ENCODE results near the gene TM6SF1. TPM values are rescaled to one million over a fixed set of nuclear protein-coding genes. Genes with fewer than 3 reads are reported as not detected.
"Not testable (repeated sequence)": the region's sequence is repeated elsewhere in the genome, so short reads cannot be mapped to it uniquely, and the experiment has no call there.

TM6SF1 gene
- total RNA-seq, 1 experiment from 2014 or later, result not detected

DNA sequence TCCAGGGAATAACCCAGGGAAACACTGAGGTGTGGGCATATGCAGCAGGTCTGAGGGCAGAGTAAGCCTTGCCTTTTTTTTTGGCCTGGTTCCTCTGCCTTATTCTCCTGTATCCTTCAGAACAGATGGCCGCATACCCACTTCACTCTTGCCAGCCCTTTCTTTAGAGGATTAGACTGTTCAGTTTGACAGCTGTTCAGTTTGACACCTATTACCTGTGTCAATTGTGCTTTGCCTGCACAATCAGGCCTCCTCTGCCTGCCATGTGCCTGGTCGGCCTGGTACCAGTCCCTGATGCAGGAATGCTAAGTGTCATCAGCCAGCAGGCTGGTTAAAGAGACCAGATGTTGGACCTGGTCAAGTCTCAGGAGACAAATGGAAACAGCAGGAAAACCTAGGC is 22.3 kb downstream of the TM6SF1 start:
- ChIA-PET POLR2A (ENCODE audit: unreplicated experiment) (no interaction called here), CTCF (no interaction called here)
- Histone ChIP-seq H3K4me1 (ENCODE audit: insufficient read depth, low read length) (no peaks in the 10 kb centered on the region), H3K9me2 (replicated peaks; ENCODE audit: low read length) (no peaks in the 10 kb centered on the region), H4K20me1 (ENCODE audit: low read length) (no peaks in the 10 kb centered on the region), H3K9ac (ENCODE audit: low read length) (no peak overlapping the region), H3F3A (ENCODE audit: low read length, unreplicated experiment) (no peaks in the 10 kb centered on the region), H3K79me2 (ENCODE audit: low read length) (no peaks in the 10 kb centered on the region), H3K27ac (ENCODE audit: low read length) (no peak overlapping the region), H3K36me3 (ENCODE audit: low read depth, low read length) (no peaks in the 10 kb centered on the region), H2AFZ (ENCODE audit: low read length) (no peak overlapping the region), H3K4me3 (ENCODE audit: low read length) (no peak overlapping the region), H3K4me2 (ENCODE audit: low read length) (no peak overlapping the region), H3K9me3 (ENCODE audit: low read length) (no peaks in the 10 kb centered on the region), H3K27me3 (ENCODE audit: low read length) (no peaks in the 10 kb centered on the region)
- ATAC-seq (no peak), DNase-seq (no peak)
- BruUV-seq (replicated peaks), result no TSS peak
- TF ChIP-seq EZH2phosphoT487 (IDR thresholded peaks at IDR 0.05; ENCODE audit: borderline replicate concordance, low read length), result no peak
- TF ChIP-seq EZH2 (IDR thresholded peaks at IDR 0.05; ENCODE audit: low read length, unreplicated experiment), result no peak
- TF ChIP-seq, protein P1, sequence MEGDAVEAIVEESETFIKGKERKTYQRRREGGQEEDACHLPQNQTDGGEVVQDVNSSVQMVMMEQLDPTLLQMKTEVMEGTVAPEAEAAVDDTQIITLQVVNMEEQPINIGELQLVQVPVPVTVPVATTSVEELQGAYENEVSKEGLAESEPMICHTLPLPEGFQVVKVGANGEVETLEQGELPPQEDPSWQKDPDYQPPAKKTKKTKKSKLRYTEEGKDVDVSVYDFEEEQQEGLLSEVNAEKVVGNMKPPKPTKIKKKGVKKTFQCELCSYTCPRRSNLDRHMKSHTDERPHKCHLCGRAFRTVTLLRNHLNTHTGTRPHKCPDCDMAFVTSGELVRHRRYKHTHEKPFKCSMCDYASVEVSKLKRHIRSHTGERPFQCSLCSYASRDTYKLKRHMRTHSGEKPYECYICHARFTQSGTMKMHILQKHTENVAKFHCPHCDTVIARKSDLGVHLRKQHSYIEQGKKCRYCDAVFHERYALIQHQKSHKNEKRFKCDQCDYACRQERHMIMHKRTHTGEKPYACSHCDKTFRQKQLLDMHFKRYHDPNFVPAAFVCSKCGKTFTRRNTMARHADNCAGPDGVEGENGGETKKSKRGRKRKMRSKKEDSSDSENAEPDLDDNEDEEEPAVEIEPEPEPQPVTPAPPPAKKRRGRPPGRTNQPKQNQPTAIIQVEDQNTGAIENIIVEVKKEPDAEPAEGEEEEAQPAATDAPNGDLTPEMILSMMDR (conservative IDR thresholded peaks at IDR 0.05; ENCODE audit: low read depth, low read length), result no peak
- intact Hi-C loops (cut with micrococcal nuclease), result no loop called here

DNA sequence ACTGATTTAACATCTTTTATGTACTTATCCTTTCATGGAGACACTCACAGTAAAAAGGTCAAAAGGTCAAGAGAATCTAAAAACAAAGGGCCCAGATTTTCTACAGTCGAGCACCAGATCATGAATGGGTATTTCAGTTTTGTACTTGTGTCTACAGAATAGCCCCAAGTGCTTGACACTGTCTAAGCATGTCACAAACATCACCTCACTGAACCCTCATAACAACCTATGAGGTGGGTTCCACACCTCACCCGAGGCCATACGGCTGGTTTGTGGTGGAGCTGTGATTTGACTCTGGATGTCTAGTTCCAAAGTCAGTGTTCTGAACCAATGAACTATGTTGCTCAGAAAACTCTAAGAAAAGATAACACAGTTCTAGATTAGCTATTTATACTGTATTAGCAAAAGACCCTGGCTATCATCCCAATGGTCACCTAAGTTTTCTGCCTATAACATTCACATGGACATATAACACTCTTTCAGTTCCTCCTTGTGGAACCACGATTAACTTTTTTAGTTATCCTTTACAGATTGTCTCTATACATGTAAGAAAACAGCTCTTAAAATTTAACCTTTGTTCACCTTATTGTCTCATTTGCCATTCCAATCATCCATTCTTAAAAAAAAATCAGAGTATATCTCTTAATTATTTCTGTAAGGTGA is 25.5 kb downstream of the TM6SF1 start:
- no peaks in the 10 kb centered on the region for H4K20me1 ChIP-seq (ENCODE audit: low read length)
- no peak for ATAC-seq
- POLR2A ChIA-PET (ENCODE audit: unreplicated experiment), result no interaction called here
- H2AFZ ChIP-seq (ENCODE audit: low read length), result no peak overlapping the region
- no peaks in the 10 kb centered on the region for H3K27me3 ChIP-seq (ENCODE audit: low read length)
- no peaks in the 10 kb centered on the region for H3F3A ChIP-seq (ENCODE audit: low read length, unreplicated experiment)
- H3K79me2 ChIP-seq (ENCODE audit: low read length), result no peaks in the 10 kb centered on the region
- no peak overlapping the region for H3K4me2 ChIP-seq (ENCODE audit: low read length)
- no peak overlapping the region for H3K27ac ChIP-seq (ENCODE audit: low read length)
- DNase-seq, result no peak
- H3K9ac ChIP-seq (ENCODE audit: low read length), result no peak overlapping the region
- intact Hi-C loops (cut with micrococcal nuclease), result no loop called here
- CTCF ChIA-PET, result no interaction called here
- no peaks in the 10 kb centered on the region for H3K9me3 ChIP-seq (ENCODE audit: low read length)
- no peaks in the 10 kb centered on the region for H3K36me3 ChIP-seq (ENCODE audit: low read depth, low read length)
- H3K4me3 ChIP-seq (ENCODE audit: low read length), result no peak overlapping the region
- no peaks in the 10 kb centered on the region for H3K4me1 ChIP-seq (ENCODE audit: insufficient read depth, low read length)
- BruUV-seq (replicated peaks), result no TSS peak
- TF ChIP-seq EZH2 (IDR thresholded peaks at IDR 0.05; ENCODE audit: low read length, unreplicated experiment) (no peak), EZH2phosphoT487 (IDR thresholded peaks at IDR 0.05; ENCODE audit: borderline replicate concordance, low read length) (no peak)
- TF ChIP-seq, protein P1 (conservative IDR thresholded peaks at IDR 0.05; ENCODE audit: low read depth, low read length), result no peak
- no peaks in the 10 kb centered on the region for H3K9me2 ChIP-seq (replicated peaks; ENCODE audit: low read length)

DNA sequence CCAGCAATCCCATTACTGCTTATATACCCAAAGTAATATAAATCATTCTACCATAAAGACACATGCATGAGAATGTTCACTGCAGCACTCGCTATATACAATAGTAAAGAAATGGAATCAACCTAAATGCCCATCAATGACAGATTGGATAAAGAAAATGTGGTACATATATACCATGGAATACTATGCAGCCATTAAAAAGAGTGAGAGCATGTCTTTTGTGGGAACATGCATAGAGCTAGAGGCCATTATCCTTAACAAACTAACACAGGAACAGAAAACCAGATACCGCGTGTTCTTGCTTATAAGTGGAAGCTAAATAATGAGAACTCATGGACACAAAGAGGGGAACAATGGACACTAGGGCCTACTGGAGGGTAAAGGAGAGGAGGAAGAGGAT is 34.7 kb downstream of the TM6SF1 start:
- H3K4me3 ChIP-seq (ENCODE audit: low read length); H4K20me1 ChIP-seq (ENCODE audit: low read length); H3K9me2 ChIP-seq (replicated peaks; ENCODE audit: low read length); BruUV-seq (replicated peaks); H2AFZ ChIP-seq (ENCODE audit: low read length); DNase-seq; ATAC-seq; H3K79me2 ChIP-seq (ENCODE audit: low read length); H3K27ac ChIP-seq (ENCODE audit: low read length); H3K27me3 ChIP-seq (ENCODE audit: low read length); H3K9me3 ChIP-seq (ENCODE audit: low read length); H3F3A ChIP-seq (ENCODE audit: low read length, unreplicated experiment); intact Hi-C loops (cut with micrococcal nuclease); H3K4me1 ChIP-seq (ENCODE audit: insufficient read depth, low read length); H3K9ac ChIP-seq (ENCODE audit: low read length); CTCF ChIA-PET; H3K4me2 ChIP-seq (ENCODE audit: low read length); POLR2A ChIA-PET (ENCODE audit: unreplicated experiment): not testable (repeated sequence)
- peaks cover 10% of the 10 kb centered on the region for H3K36me3 ChIP-seq (ENCODE audit: low read depth, low read length)

Measured in PC-3 (cell line).